ENCODE results near the gene MAFG. TPM values are rescaled to one million over a fixed set of nuclear protein-coding genes. Genes with fewer than 3 reads are reported as not detected.

MAFG gene
- total RNA-seq, 4 donors from 2014 or later, result 19.8 to 38.3 (median 34.4) TPM

DNA sequence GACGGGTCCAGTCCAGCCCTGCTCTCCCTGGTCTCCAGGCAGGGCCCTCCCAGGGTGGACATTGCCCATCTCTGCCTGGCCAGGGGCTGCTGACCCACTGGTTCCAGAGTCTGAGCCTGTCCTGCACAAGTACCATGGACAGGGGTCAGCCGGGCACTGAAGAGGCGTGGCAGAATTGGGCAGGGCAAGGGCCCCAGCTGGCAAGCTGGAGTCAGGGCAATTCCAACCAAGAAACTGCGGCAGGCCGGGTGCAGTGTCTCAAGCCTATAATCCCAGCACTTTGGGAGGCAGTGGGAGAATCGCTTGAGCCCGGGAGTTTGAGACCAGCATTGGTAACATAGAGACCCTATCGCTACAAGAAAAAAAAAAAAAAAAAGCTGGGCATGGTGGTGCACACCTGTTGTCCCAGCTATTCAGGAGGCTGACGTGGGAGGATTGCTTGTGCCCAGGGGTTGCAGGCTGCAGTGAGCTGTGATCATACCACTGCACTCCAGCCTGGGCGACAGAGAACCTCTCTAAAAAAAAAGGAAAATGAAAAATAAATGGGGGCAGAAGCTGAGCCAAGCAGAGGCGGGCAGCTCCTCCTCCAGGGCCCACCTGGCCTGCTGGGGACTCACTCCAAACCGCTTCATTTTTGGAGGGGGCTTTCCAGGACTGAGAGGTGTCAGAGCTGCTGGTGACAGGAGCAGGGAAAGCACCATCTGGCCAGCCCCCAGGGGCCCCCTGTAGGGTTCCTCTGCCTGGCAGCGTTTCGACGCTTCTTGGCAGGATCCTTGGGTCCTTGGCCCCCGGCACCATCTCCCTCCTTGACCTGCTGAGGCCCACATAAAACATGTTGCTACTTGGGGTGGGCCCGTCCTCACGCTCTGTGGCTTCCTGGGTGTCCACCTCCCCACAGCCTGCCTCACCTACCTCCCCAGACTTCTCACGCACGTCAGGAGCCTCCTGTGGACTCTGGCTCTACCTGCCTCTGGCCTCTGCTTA is 2.9 kb upstream of the MAFG start:
- H3K27me3 ChIP-seq, result no peaks in the 10 kb centered on the region
- H3K9me3 ChIP-seq, result no peaks in the 10 kb centered on the region
- peaks cover 0 to 32% (median 16%) of the 10 kb centered on the region in 4 donors for H3K4me1 ChIP-seq
- DNase-seq, result peak in 1 of 3 donors; percentile 69
- no peak overlapping the region for H3K4me3 ChIP-seq
- H3K27ac ChIP-seq, result no peak overlapping the region
- no peaks in the 10 kb centered on the region for H3K36me3 ChIP-seq
- no peak for TF ChIP-seq POLR2A (IDR thresholded peaks at IDR 0.05)
- TF ChIP-seq, protein P1, sequence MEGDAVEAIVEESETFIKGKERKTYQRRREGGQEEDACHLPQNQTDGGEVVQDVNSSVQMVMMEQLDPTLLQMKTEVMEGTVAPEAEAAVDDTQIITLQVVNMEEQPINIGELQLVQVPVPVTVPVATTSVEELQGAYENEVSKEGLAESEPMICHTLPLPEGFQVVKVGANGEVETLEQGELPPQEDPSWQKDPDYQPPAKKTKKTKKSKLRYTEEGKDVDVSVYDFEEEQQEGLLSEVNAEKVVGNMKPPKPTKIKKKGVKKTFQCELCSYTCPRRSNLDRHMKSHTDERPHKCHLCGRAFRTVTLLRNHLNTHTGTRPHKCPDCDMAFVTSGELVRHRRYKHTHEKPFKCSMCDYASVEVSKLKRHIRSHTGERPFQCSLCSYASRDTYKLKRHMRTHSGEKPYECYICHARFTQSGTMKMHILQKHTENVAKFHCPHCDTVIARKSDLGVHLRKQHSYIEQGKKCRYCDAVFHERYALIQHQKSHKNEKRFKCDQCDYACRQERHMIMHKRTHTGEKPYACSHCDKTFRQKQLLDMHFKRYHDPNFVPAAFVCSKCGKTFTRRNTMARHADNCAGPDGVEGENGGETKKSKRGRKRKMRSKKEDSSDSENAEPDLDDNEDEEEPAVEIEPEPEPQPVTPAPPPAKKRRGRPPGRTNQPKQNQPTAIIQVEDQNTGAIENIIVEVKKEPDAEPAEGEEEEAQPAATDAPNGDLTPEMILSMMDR (IDR thresholded peaks at IDR 0.05), result no peak

DNA sequence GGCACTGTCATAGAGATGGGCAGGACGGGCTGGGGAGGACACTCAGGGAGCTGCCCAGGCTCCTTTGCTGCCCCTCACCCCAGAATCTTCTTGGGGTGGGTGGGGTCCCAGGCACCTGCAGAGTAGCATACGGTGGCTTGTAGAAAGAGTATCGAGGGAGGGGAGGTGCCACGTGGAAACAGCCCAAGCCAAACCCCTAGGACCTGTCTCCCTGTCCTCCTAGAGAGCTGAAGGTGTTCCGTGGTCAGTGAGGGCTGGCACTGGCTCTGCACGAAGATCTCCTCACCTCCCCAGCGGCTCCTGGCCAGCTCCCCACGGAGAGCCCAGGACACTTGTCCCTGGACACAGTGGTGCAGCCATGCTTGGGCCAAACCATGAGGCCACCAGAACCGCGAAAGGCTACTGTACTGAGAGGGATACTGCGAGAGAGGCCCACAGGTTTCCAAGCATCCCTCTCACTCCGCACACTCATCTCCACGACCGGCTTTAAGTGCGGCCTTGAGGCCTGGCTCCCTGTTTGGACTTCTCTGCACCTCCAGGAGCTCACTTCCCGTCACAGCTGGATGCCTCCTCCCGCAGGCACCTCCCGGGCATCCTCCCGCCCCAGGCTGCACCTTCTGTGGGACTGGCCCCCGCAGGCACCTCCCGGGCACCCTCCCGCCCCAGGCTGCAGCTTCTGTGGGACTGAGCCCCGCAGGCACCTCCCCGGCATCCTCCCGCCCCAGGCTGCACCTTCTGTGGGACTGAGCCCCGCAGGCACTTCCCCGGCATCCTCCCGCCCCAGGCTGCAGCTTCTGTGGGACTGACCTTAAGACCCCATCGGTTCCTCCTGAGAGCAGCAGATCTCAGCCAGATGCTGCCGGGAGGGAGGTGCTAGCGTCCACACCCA is 2.0 kb upstream of the MAFG start:
- DNase-seq, result no peak
- no peaks in the 10 kb centered on the region for H3K36me3 ChIP-seq
- H3K27ac ChIP-seq, result no peak overlapping the region
- H3K4me1 ChIP-seq, result peaks cover 3 to 41% (median 22%) of the 10 kb centered on the region in 4 donors
- no peaks in the 10 kb centered on the region for H3K9me3 ChIP-seq
- no peak for TF ChIP-seq POLR2A (IDR thresholded peaks at IDR 0.05)
- TF ChIP-seq, protein P1 (IDR thresholded peaks at IDR 0.05), result no peak
- no peaks in the 10 kb centered on the region for H3K27me3 ChIP-seq
- no peak overlapping the region for H3K4me3 ChIP-seq

DNA sequence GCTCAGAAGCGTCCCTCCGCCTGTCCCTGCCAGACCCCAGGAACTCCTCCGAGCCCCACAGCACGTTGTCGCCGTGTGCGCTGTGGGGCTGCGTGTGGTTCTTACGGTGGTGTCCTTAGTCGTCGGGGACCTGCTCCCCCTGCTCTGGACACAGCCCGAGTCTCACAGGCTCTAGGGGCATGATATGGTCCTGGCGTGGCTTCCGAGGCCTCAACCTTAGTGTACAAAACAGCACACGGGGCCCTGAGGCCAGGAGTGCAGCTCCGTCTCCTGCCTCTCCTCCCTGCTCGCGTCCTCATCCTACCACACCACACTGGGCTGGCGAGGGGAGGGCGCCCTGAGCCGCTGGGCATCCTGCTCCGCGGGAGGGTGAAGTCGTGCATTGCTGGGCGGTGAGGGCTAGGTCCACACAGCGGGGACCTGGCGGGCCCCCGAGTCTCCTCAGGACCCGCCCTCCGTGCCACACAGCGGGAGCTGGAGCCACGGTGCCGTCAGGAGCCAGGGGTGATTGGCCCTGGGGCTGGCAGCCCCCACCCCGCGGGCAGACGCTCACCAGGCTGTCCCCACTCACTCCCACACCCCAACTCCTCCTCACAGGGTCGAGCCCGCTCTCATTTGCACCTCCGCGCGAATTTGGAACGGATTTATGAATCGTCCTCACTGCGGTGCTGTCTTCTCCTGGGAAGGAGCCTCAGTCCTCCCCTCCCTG is 1.2 kb upstream of the MAFG start:
- Histone ChIP-seq H3K4me3 (peak overlapping the region; percentile 96 to 100 (median 98)), H3K4me1 (peaks cover 11 to 49% (median 22%) of the 10 kb centered on the region in 4 donors), H3K36me3 (no peaks in the 10 kb centered on the region), H3K27me3 (no peaks in the 10 kb centered on the region), H3K9me3 (no peaks in the 10 kb centered on the region), H3K27ac (no peak overlapping the region)
- DNase-seq, result no peak
- TF ChIP-seq, protein P1 (IDR thresholded peaks at IDR 0.05), result no peak
- no peak for TF ChIP-seq POLR2A (IDR thresholded peaks at IDR 0.05)

DNA sequence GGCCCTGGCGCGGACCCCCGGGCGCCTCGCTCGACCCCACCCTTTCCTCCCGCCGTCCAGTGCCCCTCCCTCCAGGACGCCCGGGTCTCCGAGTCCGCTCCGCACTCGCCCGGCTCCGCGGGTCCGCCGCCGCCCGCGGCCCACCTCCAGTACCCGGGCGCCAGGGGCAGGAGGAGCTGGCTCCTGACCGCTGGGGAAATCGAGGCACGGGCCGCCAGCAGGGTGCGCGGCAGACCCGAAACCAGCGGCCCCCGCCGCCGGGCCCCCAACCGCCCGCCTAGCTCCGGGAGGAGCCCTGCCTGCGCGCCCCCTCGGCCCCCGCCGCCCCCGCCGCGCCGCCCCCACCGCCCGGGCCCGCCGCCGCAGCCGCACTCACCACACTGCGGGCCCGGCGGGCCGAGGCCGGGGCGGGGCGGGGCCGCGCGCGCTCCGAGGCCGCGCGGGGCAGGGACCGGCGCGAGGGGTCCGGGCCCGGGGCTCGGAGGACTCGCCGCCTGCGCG is 333 bp downstream of the MAFG start:
- Histone ChIP-seq H3K9me3 (no peaks in the 10 kb centered on the region), H3K4me3 (peak overlapping the region; percentile 96 to 100 (median 98)), H3K36me3 (peaks cover 0 to 7% (median 0%) of the 10 kb centered on the region in 3 donors), H3K27ac (peak overlapping the region; percentile 94 to 100 (median 97)), H3K4me1 (peaks cover 13 to 64% (median 23%) of the 10 kb centered on the region in 4 donors), H3K27me3 (no peaks in the 10 kb centered on the region)
- DNase-seq, result no peak
- TF ChIP-seq, protein P1 (IDR thresholded peaks at IDR 0.05), result no peak
- no peak for TF ChIP-seq POLR2A (IDR thresholded peaks at IDR 0.05)

Measured in Peyer's patch (tissue), 4 donors.